Retinal pigment epithelial cell (primary cell): ENCODE data around the gene RCOR1.

ENCODE experiments used
- DNase-seq: peaks from one replicate; pipeline ENCODE4 v3.0.0-alpha.2; 2010; ENCODE audit warnings: low read depth
- H3K4me3 ChIP-seq: 2 replicates; pipeline ENCODE4 v1.5.1; 2011; ENCODE audit warnings: mild to moderate bottlenecking, low read length, control low read depth, moderate library complexity
- TF ChIP-seq, protein P1 (sequence below): conservative IDR thresholded peaks from 2 replicates; pipeline ENCODE4 v1.5.1; 2011; ENCODE audit warnings: low read depth, low read length, control low read depth, inconsistent platforms

RCOR1 gene

DNA sequence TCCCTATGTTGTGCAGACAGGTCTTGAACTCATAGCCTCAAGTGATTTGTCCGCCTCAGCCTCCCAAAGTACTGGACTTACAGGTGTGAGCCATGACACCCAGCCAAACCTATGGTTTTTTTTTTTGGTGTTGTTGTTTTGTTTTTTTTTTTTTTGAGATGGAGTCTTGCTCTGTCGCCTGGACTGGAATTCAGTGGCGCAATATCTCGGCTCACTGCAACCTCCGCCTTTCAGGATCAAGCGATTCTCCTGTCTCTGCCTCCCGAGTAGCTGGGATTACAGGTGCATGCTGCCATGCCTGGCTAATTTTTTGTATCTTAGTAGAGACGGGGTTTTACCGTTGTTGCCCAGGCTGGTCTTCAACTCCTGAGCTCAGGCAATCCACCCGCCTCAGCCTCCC is 11.3 kb upstream of the RCOR1 start:
- no peak overlapping the region for H3K4me3 ChIP-seq
- TF ChIP-seq, protein P1, sequence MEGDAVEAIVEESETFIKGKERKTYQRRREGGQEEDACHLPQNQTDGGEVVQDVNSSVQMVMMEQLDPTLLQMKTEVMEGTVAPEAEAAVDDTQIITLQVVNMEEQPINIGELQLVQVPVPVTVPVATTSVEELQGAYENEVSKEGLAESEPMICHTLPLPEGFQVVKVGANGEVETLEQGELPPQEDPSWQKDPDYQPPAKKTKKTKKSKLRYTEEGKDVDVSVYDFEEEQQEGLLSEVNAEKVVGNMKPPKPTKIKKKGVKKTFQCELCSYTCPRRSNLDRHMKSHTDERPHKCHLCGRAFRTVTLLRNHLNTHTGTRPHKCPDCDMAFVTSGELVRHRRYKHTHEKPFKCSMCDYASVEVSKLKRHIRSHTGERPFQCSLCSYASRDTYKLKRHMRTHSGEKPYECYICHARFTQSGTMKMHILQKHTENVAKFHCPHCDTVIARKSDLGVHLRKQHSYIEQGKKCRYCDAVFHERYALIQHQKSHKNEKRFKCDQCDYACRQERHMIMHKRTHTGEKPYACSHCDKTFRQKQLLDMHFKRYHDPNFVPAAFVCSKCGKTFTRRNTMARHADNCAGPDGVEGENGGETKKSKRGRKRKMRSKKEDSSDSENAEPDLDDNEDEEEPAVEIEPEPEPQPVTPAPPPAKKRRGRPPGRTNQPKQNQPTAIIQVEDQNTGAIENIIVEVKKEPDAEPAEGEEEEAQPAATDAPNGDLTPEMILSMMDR = no peak
- no peak for DNase-seq

DNA sequence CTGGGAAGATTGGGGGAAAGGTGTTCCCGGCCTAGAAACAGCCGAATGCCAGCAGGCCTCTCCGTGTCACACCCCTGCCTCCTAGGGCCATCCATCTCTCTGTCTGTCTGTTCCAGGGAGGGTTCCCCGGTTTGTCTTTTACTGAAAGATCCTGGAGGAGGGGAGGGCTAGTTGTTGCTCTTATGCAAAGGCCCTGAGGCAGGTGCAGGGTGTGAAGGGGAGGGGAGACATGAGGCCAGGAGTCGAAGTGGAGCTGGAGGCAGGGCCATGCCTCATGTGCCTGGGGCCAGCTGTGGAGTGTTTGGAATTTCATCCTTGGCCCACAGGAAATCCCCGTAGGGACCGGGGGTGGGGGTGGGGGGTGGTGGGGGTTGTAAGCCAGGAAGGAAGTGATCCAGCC is 8.7 kb upstream of the RCOR1 start:
- H3K4me3 ChIP-seq = no peak overlapping the region
- TF ChIP-seq, protein P1 = no peak
- no peak for DNase-seq

DNA sequence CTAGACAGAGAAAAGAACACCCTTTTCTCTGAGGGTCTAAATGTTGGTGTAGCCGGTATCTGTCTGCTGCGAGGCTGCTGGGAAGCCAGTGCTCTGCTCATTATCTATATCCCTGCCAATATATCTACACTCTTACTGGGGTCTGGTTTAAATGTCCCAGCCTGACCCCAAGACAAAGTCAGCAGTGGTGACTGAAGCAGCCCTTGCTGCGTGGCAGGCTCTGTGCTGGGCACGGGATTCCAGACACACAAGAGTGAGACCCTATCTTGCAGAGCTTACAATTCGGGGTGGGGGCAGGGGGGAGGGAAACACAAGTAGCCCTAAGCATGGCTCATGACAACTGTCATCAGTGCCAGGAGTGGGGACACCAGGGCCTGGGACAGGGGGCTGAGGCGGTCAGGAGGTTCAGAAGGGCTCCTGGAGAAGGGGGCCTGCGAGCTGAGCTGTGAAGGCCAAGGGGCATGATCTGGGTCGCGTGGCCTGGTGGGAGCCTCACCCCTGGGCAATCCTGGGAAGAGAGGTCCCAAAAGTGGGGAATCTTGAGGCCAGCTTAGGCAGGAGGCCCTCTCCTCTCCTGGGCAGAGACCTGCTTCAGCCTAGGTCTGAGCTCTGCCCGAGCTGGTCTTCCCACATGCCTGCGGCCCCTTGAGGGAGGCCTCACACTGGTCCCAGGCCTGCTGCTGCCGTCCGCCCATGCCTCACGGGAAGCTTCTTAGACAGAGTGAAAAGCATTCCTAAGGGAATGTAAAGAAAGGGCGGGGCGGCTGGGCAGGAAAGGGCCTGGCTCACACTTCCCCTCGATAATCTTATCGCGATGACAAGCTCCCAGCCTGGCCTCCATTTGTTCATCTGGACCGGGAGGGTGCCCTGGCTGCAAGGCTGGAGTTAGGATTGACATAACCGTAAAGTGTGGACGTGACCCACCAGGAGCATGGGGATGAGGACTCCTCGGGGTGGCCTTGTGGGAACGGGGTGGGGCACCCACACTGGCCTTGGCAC is 7.3 kb upstream of the RCOR1 start:
- TF ChIP-seq, protein P1 = no peak
- no peak overlapping the region for H3K4me3 ChIP-seq
- peak; percentile 75 for DNase-seq

DNA sequence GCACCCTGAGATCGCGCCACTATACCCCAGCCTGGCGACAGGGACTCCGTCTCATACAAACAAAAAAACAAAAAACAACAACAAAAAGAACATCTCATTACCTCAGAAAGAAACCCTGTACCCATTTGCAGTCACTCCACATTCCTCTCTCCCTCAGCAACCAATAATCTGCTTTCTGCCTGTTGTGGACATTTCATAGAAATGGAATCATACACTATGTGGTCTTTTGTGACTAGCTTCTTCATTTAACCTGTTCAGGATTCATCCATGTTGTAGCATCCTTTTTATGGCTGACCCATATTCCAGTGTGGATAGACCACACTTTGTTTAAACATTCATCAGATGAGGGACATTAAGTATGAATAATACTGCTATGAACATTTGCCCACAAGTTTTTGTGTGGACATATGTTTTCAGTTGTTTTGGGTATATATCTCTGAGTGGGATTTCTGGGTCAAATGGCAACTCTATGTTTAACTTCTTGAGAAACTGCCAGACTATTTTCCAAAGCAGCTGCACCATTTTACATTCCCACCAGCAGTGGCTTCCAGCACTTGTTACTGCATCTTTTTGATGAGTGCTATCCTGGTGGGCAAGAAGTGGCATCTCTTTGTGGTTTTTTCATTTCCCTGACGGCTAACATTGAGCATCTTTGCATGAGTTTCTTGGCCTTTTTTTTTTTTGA is 5.9 kb upstream of the RCOR1 start:
- TF ChIP-seq, protein P1 = no peak
- no peak overlapping the region for H3K4me3 ChIP-seq
- DNase-seq = no peak

DNA sequence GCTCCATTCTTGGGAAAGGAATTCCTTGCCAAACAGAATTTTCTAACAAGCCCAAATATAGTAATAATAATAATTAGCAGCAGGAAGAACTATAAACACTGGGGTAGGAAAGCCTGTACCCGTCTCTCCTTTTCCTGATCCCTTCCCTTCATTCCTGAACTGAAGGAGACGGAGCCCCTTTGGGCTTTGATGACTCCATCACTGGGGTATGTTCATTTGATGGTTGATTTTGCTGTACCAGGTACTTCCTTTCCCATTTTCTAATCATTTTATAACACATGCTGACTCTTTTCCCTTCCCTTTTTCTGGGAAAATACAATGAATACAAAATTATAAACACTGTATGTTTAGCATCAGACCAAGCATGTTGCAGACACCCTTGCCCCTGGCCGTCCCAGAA is 3.6 kb upstream of the RCOR1 start:
- peak; percentile 67 for DNase-seq
- no peak overlapping the region for H3K4me3 ChIP-seq
- TF ChIP-seq, protein P1 = no peak

DNA sequence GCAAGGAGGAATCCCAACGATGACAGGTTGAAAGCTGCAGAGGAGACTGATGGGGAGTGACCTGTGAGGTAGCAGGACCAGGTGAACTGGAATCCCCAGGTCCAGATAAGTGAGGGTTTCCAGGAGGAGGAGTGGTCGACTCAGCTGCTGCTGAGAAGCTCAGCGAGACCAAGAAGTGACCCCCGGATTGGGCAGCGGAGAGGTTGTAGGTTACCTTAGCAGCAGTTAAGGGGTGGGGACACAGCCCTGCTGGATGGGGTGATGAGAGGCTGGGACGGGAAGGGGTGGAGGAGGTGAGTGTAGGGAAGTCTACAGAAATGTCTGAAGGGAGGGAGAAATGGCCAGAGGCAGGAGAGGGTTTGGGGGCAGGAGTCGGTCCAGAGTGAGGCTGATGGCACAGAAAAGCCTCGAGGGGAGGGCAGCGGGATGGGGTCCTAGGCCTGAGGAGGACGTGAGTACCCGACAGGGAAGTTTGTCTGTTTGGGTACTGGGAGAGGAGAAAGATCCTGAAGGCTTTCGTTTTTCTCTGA is 2.6 kb upstream of the RCOR1 start:
- H3K4me3 ChIP-seq = no peak overlapping the region
- TF ChIP-seq, protein P1 = no peak

More for the DNA sequence above, 2.6 kb upstream of the RCOR1 start:
- no peak for DNase-seq
